HCT116 (cell line): ENCODE results near the gene IFT88. TPM values are rescaled to one million over a fixed set of nuclear protein-coding genes. Genes with fewer than 3 reads are reported as not detected.

ENCODE experiments used
- ATAC-seq: fragments of 200-7000 bp; cut with Tn5 transposase; 2 replicates; pipeline ENCODE4 v1.9.1; 2020; ENCODE audit warnings: mild to moderate bottlenecking, moderate library complexity
- BruUV-seq: library from RNA; stranded (reverse); fragments of 400-500 nt; replicated peaks from 2 replicates; lab custom pipeline; 2021; lab: Mats Ljungman, UMichigan
- CTCF ChIA-PET: fragments of 300-600 bp; sonication (Branson Sonifier 250); formaldehyde crosslinking; loops from one replicate; lab custom pipeline; 2021; ENCODE audit warnings: antibody characterized with exemption; lab: Charles Lee
- POLR2A ChIA-PET: fragments of 300-600, 350-600 bp; sonication (Branson Sonifier 250); formaldehyde crosslinking; loops from one replicate; lab custom pipeline; 2021; ENCODE audit warnings: antibody characterized with exemption; lab: Charles Lee
- RAD21 ChIA-PET, 2 experiments: fragments of 300-600 bp; sonication (Branson Sonifier 250); formaldehyde crosslinking; loops; one replicate each; lab custom pipeline; 2023; ENCODE audit warnings: low total read pairs in 2 of 2; ENCODE audit not compliant: uncharacterized antibody in 2 of 2, unreplicated experiment in 2 of 2, low non-redundant PET in 1 of 2; lab: Charles Lee
- DNase-seq: peaks from one replicate; pipeline ENCODE4 v3.0.0-alpha.2; 2010; ENCODE audit warnings: low read depth, low spot score
- H2AFZ ChIP-seq: fragments of 200-600 bp; shearing (Covaris generic), sonication (generic); 2 replicates; pipeline ENCODE4 v1.6.1; 2017; ENCODE audit warnings: low read depth, mixed run types, mixed read lengths, antibody characterized with exemption, low read length; ENCODE audit not compliant: poor library complexity, severe bottlenecking
- H3K27ac ChIP-seq: 2 replicates; pipeline ENCODE4 v1.5.1; 2012; ENCODE audit warnings: low read depth, low read length
- H3K27me3 ChIP-seq: fragments of 200-600 bp; sonication (generic); 2 replicates; pipeline ENCODE4 v1.6.1; 2016; ENCODE audit warnings: mixed run types, low read length, mixed read lengths; ENCODE audit not compliant: insufficient read depth
- H3K36me3 ChIP-seq, 2 experiments: fragments of 200-500 bp in 1 of 2; fragments of 200-600 bp in 1 of 2; sonication (Bioruptor generic) in 1 of 2; sonication (generic) in 1 of 2; 2 replicates each; pipeline versions ENCODE4 v1.5.1 to v1.6.1; 2014 to 2016; ENCODE audit warnings: low read length in 2 of 2, inconsistent platforms in 1 of 2, mixed read lengths in 1 of 2, mixed run types in 1 of 2; ENCODE audit not compliant: insufficient read depth in 2 of 2, control insufficient read depth in 1 of 2
- H3K4me1 ChIP-seq, 2 experiments: fragments of 200-600 bp in 1 of 2; sonication (generic) in 1 of 2; 2 replicates each; pipeline versions ENCODE4 v1.5.1 to v1.6.1; 2012 to 2017; ENCODE audit warnings: low read length in 2 of 2, inconsistent platforms in 1 of 2, mild to moderate bottlenecking in 1 of 2, mixed read lengths in 1 of 2, mixed run types in 1 of 2, moderate library complexity in 1 of 2; ENCODE audit not compliant: insufficient read depth in 2 of 2, control insufficient read depth in 1 of 2
- H3K4me2 ChIP-seq: fragments of 200-600 bp; sonication (generic); 2 replicates; pipeline ENCODE4 v1.6.1; 2017; ENCODE audit warnings: mixed run types, low read length, mixed read lengths
- H3K4me3 ChIP-seq, 2 experiments: fragments of 200-600 bp in 1 of 2; sonication (generic) in 1 of 2; replicated peaks in 1 of 2; 2 replicates each; pipeline ENCODE4 v1.5.1; 2011 to 2016; ENCODE audit warnings: low read length in 2 of 2, control low read depth in 1 of 2, low read depth in 1 of 2, mild to moderate bottlenecking in 1 of 2, mixed read lengths in 1 of 2, mixed run types in 1 of 2
- H3K79me2 ChIP-seq: fragments of 200-600 bp; sonication (generic); 2 replicates; pipeline ENCODE4 v1.6.1; 2017; ENCODE audit warnings: mild to moderate bottlenecking, mixed run types, low read length, moderate library complexity, mixed read lengths; ENCODE audit not compliant: insufficient read depth
- H3K9ac ChIP-seq: fragments of 200-600 bp; sonication (generic); 2 replicates; pipeline ENCODE4 v1.6.1; 2016; ENCODE audit warnings: low read length, mixed read lengths
- H3K9me2 ChIP-seq: fragments of 200-600 bp; sonication (generic), shearing (Covaris generic); 2 replicates; pipeline ENCODE4 v1.6.1; 2017; ENCODE audit warnings: mixed run types, mild to moderate bottlenecking, moderate library complexity; ENCODE audit not compliant: insufficient read depth
- H3K9me3 ChIP-seq, 2 experiments: fragments of 200-500 bp in 1 of 2; fragments of 200-600 bp in 1 of 2; sonication (Bioruptor generic) in 1 of 2; sonication (generic) in 1 of 2; 2 replicates each; pipeline ENCODE4 v1.6.1; 2014 to 2017; ENCODE audit warnings: low read length in 2 of 2, mixed read lengths in 2 of 2, inconsistent platforms in 1 of 2, low read depth in 1 of 2, mild to moderate bottlenecking in 1 of 2, mixed run types in 1 of 2, moderate library complexity in 1 of 2; ENCODE audit not compliant: control insufficient read depth in 1 of 2, insufficient read depth in 1 of 2
- H4K20me1 ChIP-seq: fragments of 200-600 bp; sonication (generic), shearing (Covaris generic); 2 replicates; pipeline ENCODE4 v1.6.1; 2017; ENCODE audit warnings: mixed run types, mild to moderate bottlenecking, moderate library complexity; ENCODE audit not compliant: insufficient read depth
- ELF1 ChIP-seq: IDR thresholded peaks from 2 replicates; pipeline ENCODE4 v1.6.1; 2012; ENCODE audit warnings: low read depth, borderline replicate concordance
- EZH2phosphoT487 ChIP-seq: fragments of 200-600 bp; IDR thresholded peaks from 2 replicates; pipeline ENCODE4 v1.6.1; 2018; ENCODE audit warnings: antibody characterized with exemption, borderline replicate concordance
- JUND ChIP-seq: IDR thresholded peaks from 2 replicates; pipeline ENCODE4 v1.6.1; 2012
- POLR2A ChIP-seq: IDR thresholded peaks from 2 replicates; pipeline ENCODE4 v1.7.0; 2011; ENCODE audit warnings: borderline replicate concordance; ENCODE audit not compliant: insufficient read depth, insufficient read length; ENCODE audit errors: extremely low read depth
- SP1 ChIP-seq: IDR thresholded peaks from 2 replicates; pipeline ENCODE4 v1.6.1; 2012; ENCODE audit warnings: low read depth
- SRF ChIP-seq: IDR thresholded peaks from 2 replicates; pipeline ENCODE4 v1.6.1; 2012; ENCODE audit warnings: low read depth
- TCF7L2 ChIP-seq: IDR thresholded peaks from 2 replicates; pipeline ENCODE4 v1.7.0; 2011; ENCODE audit warnings: borderline replicate concordance, inconsistent platforms; ENCODE audit not compliant: insufficient read depth, insufficient read length; ENCODE audit errors: extremely low read depth
- ZNF274 ChIP-seq: fragments of 200-500 bp; sonication (Bioruptor generic); IDR thresholded peaks from 2 replicates; pipeline ENCODE4 v1.6.1; 2014; ENCODE audit warnings: mild to moderate bottlenecking, low read depth, low read length, inconsistent platforms
- intact Hi-C: fragments of 100-400 bp; cut with micrococcal nuclease; formaldehyde crosslinking; loops from 2 replicates; pipeline ENCODE4 v1.10.0; 2022
- total RNA-seq: library from RNA; stranded (reverse); gene quantifications from one replicate; pipeline ENCODE4 v1.2.1, GENCODE V29; 2021; ENCODE audit not compliant: unreplicated experiment
- TF ChIP-seq, protein P1 (sequence below): IDR thresholded peaks from 2 replicates; pipeline ENCODE4 v1.6.1; 2011; ENCODE audit warnings: mild to moderate bottlenecking, low read length, moderate library complexity; ENCODE audit not compliant: insufficient replicate concordance; ENCODE audit errors: extremely low read depth
- TF ChIP-seq, protein P2 (sequence below): IDR thresholded peaks from 2 replicates; pipeline ENCODE4 v1.6.1; 2012
- TF ChIP-seq, protein P3 (sequence below): IDR thresholded peaks from 2 replicates; pipeline ENCODE4 v1.6.1; 2012
- TF ChIP-seq, protein P4 (sequence below): IDR thresholded peaks from 2 replicates; pipeline ENCODE4 v1.6.1; 2012; ENCODE audit warnings: low read depth

Gene IFT88
- total RNA-seq, 1 experiment from 2014 or later, result 13.1 TPM

DNA sequence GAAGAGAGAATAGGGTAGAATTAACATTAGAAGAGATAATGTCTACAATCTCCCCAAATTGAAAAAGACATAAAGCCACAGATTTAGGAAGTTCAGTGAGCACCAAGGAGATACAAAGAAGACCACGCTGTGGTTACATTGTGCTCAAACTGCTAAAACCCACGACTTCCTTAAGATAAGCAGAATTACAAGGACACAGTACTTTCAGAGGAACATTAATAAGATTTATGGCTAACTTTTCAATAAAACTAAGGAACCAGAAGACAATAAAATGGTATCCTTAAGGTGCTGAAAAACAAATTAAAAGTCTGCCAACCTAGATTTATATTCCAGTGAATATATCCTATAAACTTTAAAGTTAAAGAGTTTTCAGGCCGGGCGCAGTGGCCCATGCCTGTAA is 129.1 kb downstream of the IFT88 start:
- BruUV-seq, result no TSS peak

DNA sequence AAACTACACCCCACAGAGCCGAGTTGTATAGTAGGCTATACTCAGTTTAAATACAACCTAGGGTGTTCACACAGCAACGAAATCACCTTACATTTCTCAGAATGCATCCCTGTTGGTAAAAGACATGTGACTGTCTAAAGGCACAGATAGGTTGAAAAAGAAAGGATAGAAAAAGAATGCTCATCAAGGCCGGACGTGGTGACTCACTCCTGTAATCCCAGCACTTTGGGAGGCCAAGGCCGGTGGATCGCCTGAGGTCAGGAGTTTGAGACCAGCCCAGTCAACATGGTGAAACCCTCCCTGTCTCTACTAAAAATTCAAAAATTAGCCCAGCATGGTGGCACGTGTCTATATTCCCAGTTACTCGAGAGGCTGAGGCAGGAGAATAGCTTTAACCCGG is 132.8 kb downstream of the IFT88 start:
- intact Hi-C loops, result loop anchor here (10.0 kb wide), 1 partner anchor 505 kb away; the partner anchor contains the start of gene GJB2
- peaks cover 3 to 17% of the 10 kb centered on the region in 2 experiments; a peak in 3 of 4 replicates for H3K4me1 ChIP-seq
- H3K9me3 ChIP-seq, result no peaks in the 10 kb centered on the region
- H3K9ac ChIP-seq, result no peak overlapping the region
- H3K36me3 ChIP-seq, result no peaks in the 10 kb centered on the region
- H3K27ac ChIP-seq, result no peak overlapping the region
- ChIA-PET RAD21 (no interaction called here), CTCF (no interaction called here), POLR2A (no interaction called here)
- H4K20me1 ChIP-seq, result no peaks in the 10 kb centered on the region
- no peaks in the 10 kb centered on the region for H3K27me3 ChIP-seq
- H3K9me2 ChIP-seq, result no peaks in the 10 kb centered on the region
- ATAC-seq (no peak), DNase-seq (no peak)
- no TSS peak for BruUV-seq
- no peaks in the 10 kb centered on the region for H3K79me2 ChIP-seq
- no peak overlapping the region for H2AFZ ChIP-seq
- H3K4me3 ChIP-seq, result no peak overlapping the region
- H3K4me2 ChIP-seq, result no peak overlapping the region
- TF ChIP-seq JUND (no peak), ELF1 (no peak), TCF7L2 (no peak), SRF (no peak), EZH2phosphoT487 (no peak), ZNF274 (no peak), POLR2A (no peak)
- TF ChIP-seq, protein P1, sequence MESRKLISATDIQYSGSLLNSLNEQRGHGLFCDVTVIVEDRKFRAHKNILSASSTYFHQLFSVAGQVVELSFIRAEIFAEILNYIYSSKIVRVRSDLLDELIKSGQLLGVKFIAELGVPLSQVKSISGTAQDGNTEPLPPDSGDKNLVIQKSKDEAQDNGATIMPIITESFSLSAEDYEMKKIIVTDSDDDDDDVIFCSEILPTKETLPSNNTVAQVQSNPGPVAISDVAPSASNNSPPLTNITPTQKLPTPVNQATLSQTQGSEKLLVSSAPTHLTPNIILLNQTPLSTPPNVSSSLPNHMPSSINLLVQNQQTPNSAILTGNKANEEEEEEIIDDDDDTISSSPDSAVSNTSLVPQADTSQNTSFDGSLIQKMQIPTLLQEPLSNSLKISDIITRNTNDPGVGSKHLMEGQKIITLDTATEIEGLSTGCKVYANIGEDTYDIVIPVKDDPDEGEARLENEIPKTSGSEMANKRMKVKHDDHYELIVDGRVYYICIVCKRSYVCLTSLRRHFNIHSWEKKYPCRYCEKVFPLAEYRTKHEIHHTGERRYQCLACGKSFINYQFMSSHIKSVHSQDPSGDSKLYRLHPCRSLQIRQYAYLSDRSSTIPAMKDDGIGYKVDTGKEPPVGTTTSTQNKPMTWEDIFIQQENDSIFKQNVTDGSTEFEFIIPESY, result no peak
- TF ChIP-seq, protein P2, sequence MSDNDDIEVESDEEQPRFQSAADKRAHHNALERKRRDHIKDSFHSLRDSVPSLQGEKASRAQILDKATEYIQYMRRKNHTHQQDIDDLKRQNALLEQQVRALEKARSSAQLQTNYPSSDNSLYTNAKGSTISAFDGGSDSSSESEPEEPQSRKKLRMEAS, result no peak
- TF ChIP-seq, protein P3, sequence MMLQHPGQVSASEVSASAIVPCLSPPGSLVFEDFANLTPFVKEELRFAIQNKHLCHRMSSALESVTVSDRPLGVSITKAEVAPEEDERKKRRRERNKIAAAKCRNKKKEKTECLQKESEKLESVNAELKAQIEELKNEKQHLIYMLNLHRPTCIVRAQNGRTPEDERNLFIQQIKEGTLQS, result no peak

More for the DNA sequence above, 129.1 kb downstream of the IFT88 start:
- no peaks in the 10 kb centered on the region for H3K9me3 ChIP-seq
- H2AFZ ChIP-seq, result no peak overlapping the region
- no peaks in the 10 kb centered on the region for H4K20me1 ChIP-seq
- RAD21 ChIA-PET, result no interaction called here
- no peak overlapping the region for H3K4me2 ChIP-seq
- H3K9ac ChIP-seq, result no peak overlapping the region
- intact Hi-C loops, result no loop called here
- H3K9me2 ChIP-seq, result no peaks in the 10 kb centered on the region
- H3K36me3 ChIP-seq, result no peaks in the 10 kb centered on the region
- H3K4me1 ChIP-seq, result peaks cover 0 to 10% of the 10 kb centered on the region in 2 experiments; a peak in 2 of 4 replicates
- H3K27ac ChIP-seq, result no peak overlapping the region
- POLR2A ChIA-PET, result no interaction called here
- no peak overlapping the region for H3K4me3 ChIP-seq
- TF ChIP-seq, protein P4, sequence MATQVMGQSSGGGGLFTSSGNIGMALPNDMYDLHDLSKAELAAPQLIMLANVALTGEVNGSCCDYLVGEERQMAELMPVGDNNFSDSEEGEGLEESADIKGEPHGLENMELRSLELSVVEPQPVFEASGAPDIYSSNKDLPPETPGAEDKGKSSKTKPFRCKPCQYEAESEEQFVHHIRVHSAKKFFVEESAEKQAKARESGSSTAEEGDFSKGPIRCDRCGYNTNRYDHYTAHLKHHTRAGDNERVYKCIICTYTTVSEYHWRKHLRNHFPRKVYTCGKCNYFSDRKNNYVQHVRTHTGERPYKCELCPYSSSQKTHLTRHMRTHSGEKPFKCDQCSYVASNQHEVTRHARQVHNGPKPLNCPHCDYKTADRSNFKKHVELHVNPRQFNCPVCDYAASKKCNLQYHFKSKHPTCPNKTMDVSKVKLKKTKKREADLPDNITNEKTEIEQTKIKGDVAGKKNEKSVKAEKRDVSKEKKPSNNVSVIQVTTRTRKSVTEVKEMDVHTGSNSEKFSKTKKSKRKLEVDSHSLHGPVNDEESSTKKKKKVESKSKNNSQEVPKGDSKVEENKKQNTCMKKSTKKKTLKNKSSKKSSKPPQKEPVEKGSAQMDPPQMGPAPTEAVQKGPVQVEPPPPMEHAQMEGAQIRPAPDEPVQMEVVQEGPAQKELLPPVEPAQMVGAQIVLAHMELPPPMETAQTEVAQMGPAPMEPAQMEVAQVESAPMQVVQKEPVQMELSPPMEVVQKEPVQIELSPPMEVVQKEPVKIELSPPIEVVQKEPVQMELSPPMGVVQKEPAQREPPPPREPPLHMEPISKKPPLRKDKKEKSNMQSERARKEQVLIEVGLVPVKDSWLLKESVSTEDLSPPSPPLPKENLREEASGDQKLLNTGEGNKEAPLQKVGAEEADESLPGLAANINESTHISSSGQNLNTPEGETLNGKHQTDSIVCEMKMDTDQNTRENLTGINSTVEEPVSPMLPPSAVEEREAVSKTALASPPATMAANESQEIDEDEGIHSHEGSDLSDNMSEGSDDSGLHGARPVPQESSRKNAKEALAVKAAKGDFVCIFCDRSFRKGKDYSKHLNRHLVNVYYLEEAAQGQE, result no peak
- TF ChIP-seq, protein P2, result no peak
- no peak for TF ChIP-seq SP1
- no peaks in the 10 kb centered on the region for H3K27me3 ChIP-seq
- DNase-seq, result no peak
- no peaks in the 10 kb centered on the region for H3K79me2 ChIP-seq
- CTCF ChIA-PET, result no interaction called here
- no peak for ATAC-seq
